NB4 (cell line): ENCODE measurements around the gene RASA3.

ENCODE experiments used
- CTCF ChIP-seq: IDR thresholded peaks from one replicate; pipeline ENCODE4 v1.5.1; 2012; ENCODE audit warnings: low read depth, low read length
- POLR2A ChIP-seq: IDR thresholded peaks from 2 replicates; pipeline ENCODE4 v1.6.1; 2011; ENCODE audit warnings: mild to moderate bottlenecking; ENCODE audit not compliant: insufficient read length; ENCODE audit errors: extremely low read depth

- TF ChIP-seq POLR2A (no peak), CTCF (no peak)
Observed at GRCh38 chr13:113938716-113939115, 193.7 kb downstream of the RASA3 start.
